Measurements from ENCODE around the gene CLSTN2.

The CLSTN2 gene

GRCh38 chr3:140162551-140162950 is 227.6 kb downstream of the CLSTN2 start:
- POLR2A ChIA-PET, result no interaction called here
- CTCF ChIA-PET, result no interaction called here

GRCh38 chr3:140163159-140163763 is 228.3 kb downstream of the CLSTN2 start:
- no peak overlapping the region for H3K27ac ChIP-seq (ENCODE audit: extremely low read depth, low read depth, low read length)
- no peaks in the 10 kb centered on the region for H3K4me1 ChIP-seq (ENCODE audit: control insufficient read depth, insufficient read depth, low read length)
- no peaks in the 10 kb centered on the region for H3K36me3 ChIP-seq (ENCODE audit: control insufficient read depth in 2 of 2, insufficient read depth in 1 of 2, low read length in 2 of 2)
- TF ChIP-seq, protein P1, sequence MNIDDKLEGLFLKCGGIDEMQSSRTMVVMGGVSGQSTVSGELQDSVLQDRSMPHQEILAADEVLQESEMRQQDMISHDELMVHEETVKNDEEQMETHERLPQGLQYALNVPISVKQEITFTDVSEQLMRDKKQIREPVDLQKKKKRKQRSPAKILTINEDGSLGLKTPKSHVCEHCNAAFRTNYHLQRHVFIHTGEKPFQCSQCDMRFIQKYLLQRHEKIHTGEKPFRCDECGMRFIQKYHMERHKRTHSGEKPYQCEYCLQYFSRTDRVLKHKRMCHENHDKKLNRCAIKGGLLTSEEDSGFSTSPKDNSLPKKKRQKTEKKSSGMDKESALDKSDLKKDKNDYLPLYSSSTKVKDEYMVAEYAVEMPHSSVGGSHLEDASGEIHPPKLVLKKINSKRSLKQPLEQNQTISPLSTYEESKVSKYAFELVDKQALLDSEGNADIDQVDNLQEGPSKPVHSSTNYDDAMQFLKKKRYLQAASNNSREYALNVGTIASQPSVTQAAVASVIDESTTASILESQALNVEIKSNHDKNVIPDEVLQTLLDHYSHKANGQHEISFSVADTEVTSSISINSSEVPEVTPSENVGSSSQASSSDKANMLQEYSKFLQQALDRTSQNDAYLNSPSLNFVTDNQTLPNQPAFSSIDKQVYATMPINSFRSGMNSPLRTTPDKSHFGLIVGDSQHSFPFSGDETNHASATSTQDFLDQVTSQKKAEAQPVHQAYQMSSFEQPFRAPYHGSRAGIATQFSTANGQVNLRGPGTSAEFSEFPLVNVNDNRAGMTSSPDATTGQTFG (tag by site-specific recombination; IDR thresholded peaks at IDR 0.05; ENCODE audit: borderline replicate concordance), result no peak
- no peak for TF ChIP-seq ZBTB17 (tag by site-specific recombination; IDR thresholded peaks at IDR 0.05)
- no peak for TF ChIP-seq ZNF626 (tag by site-specific recombination; IDR thresholded peaks at IDR 0.05)
- TF ChIP-seq, protein P2, sequence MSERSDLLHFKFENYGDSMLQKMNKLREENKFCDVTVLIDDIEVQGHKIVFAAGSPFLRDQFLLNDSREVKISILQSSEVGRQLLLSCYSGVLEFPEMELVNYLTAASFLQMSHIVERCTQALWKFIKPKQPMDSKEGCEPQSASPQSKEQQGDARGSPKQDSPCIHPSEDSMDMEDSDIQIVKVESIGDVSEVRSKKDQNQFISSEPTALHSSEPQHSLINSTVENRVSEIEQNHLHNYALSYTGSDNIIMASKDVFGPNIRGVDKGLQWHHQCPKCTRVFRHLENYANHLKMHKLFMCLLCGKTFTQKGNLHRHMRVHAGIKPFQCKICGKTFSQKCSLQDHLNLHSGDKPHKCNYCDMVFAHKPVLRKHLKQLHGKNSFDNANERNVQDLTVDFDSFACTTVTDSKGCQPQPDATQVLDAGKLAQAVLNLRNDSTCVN (tag by site-specific recombination; optimal IDR thresholded peaks at IDR 0.05), result no peak
- no peak for TF ChIP-seq ZNF391 (tag by site-specific recombination; IDR thresholded peaks at IDR 0.05; ENCODE audit: borderline replicate concordance, low read depth)
- TF ChIP-seq PATZ1 (tag by site-specific recombination; IDR thresholded peaks at IDR 0.05), result no peak
- no peak for TF ChIP-seq ZNF184 (tag by site-specific recombination; IDR thresholded peaks at IDR 0.05)
- TF ChIP-seq, protein P3, sequence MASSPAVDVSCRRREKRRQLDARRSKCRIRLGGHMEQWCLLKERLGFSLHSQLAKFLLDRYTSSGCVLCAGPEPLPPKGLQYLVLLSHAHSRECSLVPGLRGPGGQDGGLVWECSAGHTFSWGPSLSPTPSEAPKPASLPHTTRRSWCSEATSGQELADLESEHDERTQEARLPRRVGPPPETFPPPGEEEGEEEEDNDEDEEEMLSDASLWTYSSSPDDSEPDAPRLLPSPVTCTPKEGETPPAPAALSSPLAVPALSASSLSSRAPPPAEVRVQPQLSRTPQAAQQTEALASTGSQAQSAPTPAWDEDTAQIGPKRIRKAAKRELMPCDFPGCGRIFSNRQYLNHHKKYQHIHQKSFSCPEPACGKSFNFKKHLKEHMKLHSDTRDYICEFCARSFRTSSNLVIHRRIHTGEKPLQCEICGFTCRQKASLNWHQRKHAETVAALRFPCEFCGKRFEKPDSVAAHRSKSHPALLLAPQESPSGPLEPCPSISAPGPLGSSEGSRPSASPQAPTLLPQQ (tag by site-specific recombination; IDR thresholded peaks at IDR 0.05), result no peak
- no peak for TF ChIP-seq ZNF548 (tag by site-specific recombination; IDR thresholded peaks at IDR 0.05)
- ChIA-PET CTCF (no interaction called here), POLR2A (no interaction called here)
- no peak overlapping the region for H3K4me3 ChIP-seq (ENCODE audit: low read depth, low read length)
- H3K9me3 ChIP-seq (ENCODE audit: control insufficient read depth, insufficient read depth, low read depth, low read length), result no peaks in the 10 kb centered on the region

More at GRCh38 chr3:140162551-140162950, 227.6 kb downstream of the CLSTN2 start:
- Histone ChIP-seq H3K4me1 (ENCODE audit: control insufficient read depth, insufficient read depth, low read length) (no peaks in the 10 kb centered on the region), H3K4me3 (ENCODE audit: low read depth, low read length) (no peak overlapping the region), H3K36me3 (ENCODE audit: control insufficient read depth in 2 of 2, insufficient read depth in 1 of 2, low read length in 2 of 2) (no peaks in the 10 kb centered on the region), H3K9me3 (ENCODE audit: control insufficient read depth, insufficient read depth, low read depth, low read length) (no peaks in the 10 kb centered on the region), H3K27ac (ENCODE audit: extremely low read depth, low read depth, low read length) (no peak overlapping the region)
- TF ChIP-seq SP7 (tag by site-specific recombination; IDR thresholded peaks at IDR 0.05), result no peak

DNA sequence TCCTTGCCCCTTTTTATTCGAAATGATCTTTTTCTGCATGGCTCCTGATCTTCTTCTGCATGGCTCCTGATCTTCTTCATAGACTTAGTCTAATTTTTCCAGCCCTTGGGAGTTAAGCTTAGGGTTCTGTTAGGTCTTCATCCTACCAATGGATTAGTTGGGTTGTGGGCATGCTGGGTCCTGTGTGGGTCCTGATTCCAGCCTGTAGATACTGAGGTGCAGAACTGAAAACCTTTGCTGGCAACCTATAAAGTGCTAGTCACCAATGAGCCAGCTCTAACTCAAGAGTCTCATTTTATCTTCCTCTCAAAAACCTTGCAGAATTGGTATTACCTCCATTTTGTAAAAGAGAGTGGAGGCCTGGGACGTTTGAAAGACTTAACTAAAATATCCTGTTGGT is 229.2 kb downstream of the CLSTN2 start:
- Histone ChIP-seq H3K4me1 (ENCODE audit: control insufficient read depth, insufficient read depth, low read length) (no peaks in the 10 kb centered on the region), H3K27ac (ENCODE audit: extremely low read depth, low read depth, low read length) (no peak overlapping the region), H3K36me3 (ENCODE audit: control insufficient read depth in 2 of 2, insufficient read depth in 1 of 2, low read length in 2 of 2) (no peaks in the 10 kb centered on the region), H3K4me3 (ENCODE audit: low read depth, low read length) (no peak overlapping the region), H3K9me3 (ENCODE audit: control insufficient read depth, insufficient read depth, low read depth, low read length) (no peaks in the 10 kb centered on the region)
- no peak for TF ChIP-seq ZNF629 (tag by site-specific recombination; IDR thresholded peaks at IDR 0.05)
- POLR2A ChIA-PET, result no interaction called here
- CTCF ChIA-PET, result no interaction called here

All from HEK293 (cell line).